MG63 (cell line): ENCODE results near the gene TAGLN2. TPM values are rescaled to one million over a fixed set of nuclear protein-coding genes. Genes with fewer than 3 reads are reported as not detected.
"Not testable (repeated sequence)": the region's sequence is repeated elsewhere in the genome, so short reads cannot be mapped to it uniquely, and the experiment has no call there.

Experiments used
- DNase-seq: peaks from one replicate; pipeline ENCODE4 v3.0.0-alpha.2; 2020
- H3K27me3 ChIP-seq: fragments of 250-450 bp; sonication (Bioruptor Pico); 2 replicates; pipeline ENCODE4 v1.5.1; 2020; ENCODE audit warnings: mild to moderate bottlenecking, moderate library complexity
- H3K36me3 ChIP-seq: fragments of 250-450 bp; sonication (Bioruptor Pico); 2 replicates; pipeline ENCODE4 v1.5.1; 2020; ENCODE audit warnings: mild to moderate bottlenecking, moderate library complexity
- H3K4me3 ChIP-seq: fragments of 250-450 bp; sonication (Bioruptor Pico); 2 replicates; pipeline ENCODE4 v1.5.1; 2020; ENCODE audit warnings: mild to moderate bottlenecking, moderate library complexity
- H3K9me3 ChIP-seq: fragments of 250-450 bp; sonication (Bioruptor Pico); 2 replicates; pipeline ENCODE4 v1.5.1; 2020; ENCODE audit warnings: mild to moderate bottlenecking, moderate library complexity
- total RNA-seq: library from RNA; depleted of rRNA; stranded (reverse); fragments of >200 nt; shearing (Covaris generic); gene quantifications from 2 replicates; pipeline ENCODE4 v1.2.3, GENCODE V29; 2014; ENCODE audit warnings: low replicate concordance

TAGLN2 gene
- total RNA-seq, 1 experiment from 2014 or later, result 1,079 TPM

- H3K4me3 ChIP-seq, result no peak overlapping the region
- peaks cover 94% of the 10 kb centered on the region for H3K36me3 ChIP-seq
- DNase-seq, result no peak
- H3K27me3 ChIP-seq, result no peaks in the 10 kb centered on the region
- no peaks in the 10 kb centered on the region for H3K9me3 ChIP-seq
Observed at GRCh38 chr1:159920202-159920601, 5.1 kb downstream of the TAGLN2 start.

GRCh38 chr1:159919236-159919865, 6.0 kb downstream of the TAGLN2 start:
- Histone ChIP-seq H3K36me3 (peaks cover 93% of the 10 kb centered on the region), H3K9me3 (no peaks in the 10 kb centered on the region), H3K4me3 (no peak overlapping the region), H3K27me3 (no peaks in the 10 kb centered on the region)
- no peak for DNase-seq

GRCh38 chr1:159918352-159919200, 6.7 kb downstream of the TAGLN2 start:
- H3K36me3 ChIP-seq, result peaks cover 85% of the 10 kb centered on the region

GRCh38 chr1:159917533-159918351, 7.6 kb downstream of the TAGLN2 start:
- Histone ChIP-seq H3K4me3 (no peak overlapping the region), H3K27me3 (no peaks in the 10 kb centered on the region), H3K36me3 (peaks cover 77% of the 10 kb centered on the region), H3K9me3 (no peaks in the 10 kb centered on the region)
- peak; percentile 14 for DNase-seq

More at GRCh38 chr1:159918352-159919200, 6.7 kb downstream of the TAGLN2 start:
- Histone ChIP-seq H3K9me3 (no peaks in the 10 kb centered on the region), H3K4me3 (no peak overlapping the region), H3K27me3 (no peaks in the 10 kb centered on the region)
- no peak for DNase-seq

GRCh38 chr1:159916242-159917051, 8.9 kb downstream of the TAGLN2 start:
- H3K27me3 ChIP-seq, result no peaks in the 10 kb centered on the region
- H3K36me3 ChIP-seq, result peaks cover 64% of the 10 kb centered on the region
- peak; percentile 86 for DNase-seq
- no peaks in the 10 kb centered on the region for H3K9me3 ChIP-seq
- H3K4me3 ChIP-seq, result no peak overlapping the region

- DNase-seq, result no peak
- no peaks in the 10 kb centered on the region for H3K27me3 ChIP-seq
- H3K9me3 ChIP-seq, result no peaks in the 10 kb centered on the region
- peaks cover 56% of the 10 kb centered on the region for H3K36me3 ChIP-seq
- no peak overlapping the region for H3K4me3 ChIP-seq
Observed at GRCh38 chr1:159915571-159916241, 9.6 kb downstream of the TAGLN2 start.

- Histone ChIP-seq H3K4me3 (no peak overlapping the region), H3K36me3 (peaks cover 44% of the 10 kb centered on the region), H3K9me3 (no peaks in the 10 kb centered on the region), H3K27me3 (no peaks in the 10 kb centered on the region)
- DNase-seq, result no peak
Observed at GRCh38 chr1:159914252-159915018, 10.9 kb downstream of the TAGLN2 start.

GRCh38 chr1:159913451-159914192, 11.7 kb downstream of the TAGLN2 start:
- DNase-seq, result no peak
- Histone ChIP-seq H3K9me3 (no peaks in the 10 kb centered on the region), H3K4me3 (no peak overlapping the region), H3K36me3 (peaks cover 36% of the 10 kb centered on the region), H3K27me3 (no peaks in the 10 kb centered on the region)

- Histone ChIP-seq H3K36me3 (peaks cover 14% of the 10 kb centered on the region), H3K9me3 (no peaks in the 10 kb centered on the region), H3K27me3 (no peaks in the 10 kb centered on the region), H3K4me3 (no peak overlapping the region)
- no peak for DNase-seq
Observed at GRCh38 chr1:159911326-159912070, 13.8 kb downstream of the TAGLN2 start.

GRCh38 chr1:159908031-159908940, 17.0 kb downstream of the TAGLN2 start:
- Histone ChIP-seq H3K27me3 (no peaks in the 10 kb centered on the region), H3K9me3 (peaks cover 6% of the 10 kb centered on the region), H3K36me3 (no peaks in the 10 kb centered on the region), H3K4me3 (no peak overlapping the region)
- DNase-seq, result no peak

- H3K4me3 ChIP-seq, result no peak overlapping the region
- DNase-seq, result no peak
- H3K27me3 ChIP-seq, result no peaks in the 10 kb centered on the region
- H3K36me3 ChIP-seq, result no peaks in the 10 kb centered on the region
- peaks cover 6% of the 10 kb centered on the region for H3K9me3 ChIP-seq
Observed at GRCh38 chr1:159906960-159907359, 18.3 kb downstream of the TAGLN2 start.

- not testable (repeated sequence) for DNase-seq, H3K4me3 ChIP-seq, H3K36me3 ChIP-seq, H3K27me3 ChIP-seq, H3K9me3 ChIP-seq
Observed at GRCh38 chr1:159904036-159904435, 21.3 kb downstream of the TAGLN2 start.

GRCh38 chr1:159902541-159902940, 22.8 kb downstream of the TAGLN2 start:
- DNase-seq, result no peak
- H3K4me3 ChIP-seq, result no peak overlapping the region
- H3K27me3 ChIP-seq, result no peaks in the 10 kb centered on the region
- H3K9me3 ChIP-seq, result peaks cover 6% of the 10 kb centered on the region
- no peaks in the 10 kb centered on the region for H3K36me3 ChIP-seq
